ENCODE measurements around the gene TMEM131.

GRCh38 chr2:97737421-97738178, 258.1 kb downstream of the TMEM131 start:
- TF ChIP-seq CTCF (IDR thresholded peaks at IDR 0.05 in 4 of 5, conservative IDR thresholded peaks at IDR 0.05 in 1 of 5) (no peak), POLR2A (IDR thresholded peaks at IDR 0.05) (no peak)
